ENCODE measurements around the gene CARMIL1.

The CARMIL1 gene

DNA sequence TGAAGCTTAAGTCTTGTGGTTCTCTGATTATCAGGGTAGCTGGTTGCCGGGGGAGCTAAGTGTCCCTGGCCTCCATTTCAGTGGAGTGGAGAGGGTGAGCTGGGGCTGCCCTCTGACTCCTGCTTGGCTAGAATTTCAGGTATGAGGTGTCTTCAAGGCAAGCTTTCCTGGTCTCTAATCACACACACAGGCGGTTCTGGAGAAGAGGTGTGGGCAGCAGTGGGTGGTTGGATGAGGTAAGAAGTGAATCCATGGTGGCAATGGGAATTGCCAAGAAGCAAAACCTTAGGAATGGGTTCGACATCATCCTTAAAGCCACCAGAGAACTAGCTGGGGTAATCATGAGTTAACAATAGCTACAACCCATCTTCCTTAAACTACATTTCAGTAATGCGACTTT lies 157.6 kb downstream of the CARMIL1 start:
- Histone ChIP-seq H3K4me3 (ENCODE audit: low read depth, low read length) (no peak overlapping the region), H3K36me3 (ENCODE audit: control insufficient read depth in 2 of 2, insufficient read depth in 1 of 2, low read length in 2 of 2) (no peaks in the 10 kb centered on the region), H3K4me1 (ENCODE audit: control insufficient read depth, insufficient read depth, low read length) (peaks cover 7% of the 10 kb centered on the region), H3K9me3 (ENCODE audit: control insufficient read depth, insufficient read depth, low read depth, low read length) (no peaks in the 10 kb centered on the region), H3K27ac (ENCODE audit: extremely low read depth, low read depth, low read length) (no peak overlapping the region)
- TF ChIP-seq ZNF426 (tag by site-specific recombination; IDR thresholded peaks at IDR 0.05) (no peak), EGR2 (tag by site-specific recombination; IDR thresholded peaks at IDR 0.05; ENCODE audit: low read depth) (peak; percentile 57), ZFHX2 (tag by site-specific recombination; conservative IDR thresholded peaks at IDR 0.05) (peak; percentile 79)
- CTCF ChIA-PET, result interaction anchor here (0.7 to 1.3 kb wide), 2 partner anchors 11 to 171 kb away, joined by 3 read pairs; no protein-coding TSS in a partner anchor
- POLR2A ChIA-PET, result no interaction called here

GRCh38 chr6:25439368-25439767 lies 160.2 kb downstream of the CARMIL1 start:
- H3K27ac ChIP-seq (ENCODE audit: extremely low read depth, low read depth, low read length), result no peak overlapping the region
- CTCF ChIA-PET, result interaction anchor here (0.6 to 0.7 kb wide), 2 partner anchors 25 to 161 kb away, joined by 3 read pairs; no protein-coding TSS in a partner anchor

GRCh38 chr6:25441663-25442270 lies 162.6 kb downstream of the CARMIL1 start:
- H3K36me3 ChIP-seq (ENCODE audit: control insufficient read depth in 2 of 2, insufficient read depth in 1 of 2, low read length in 2 of 2), result no peaks in the 10 kb centered on the region
- H3K27ac ChIP-seq (ENCODE audit: extremely low read depth, low read depth, low read length), result no peak overlapping the region
- ChIA-PET POLR2A (interaction anchor here (0.7 kb wide), 1 partner anchor 41 kb away, joined by 6 read pairs; no protein-coding TSS in a partner anchor), CTCF (interaction anchor here (0.6 to 1.8 kb wide), 3 partner anchors 48 to 1236 kb away, joined by 3 to 6 read pairs (median 4); no protein-coding TSS in a partner anchor)
- H3K9me3 ChIP-seq (ENCODE audit: control insufficient read depth, insufficient read depth, low read depth, low read length), result no peaks in the 10 kb centered on the region
- TF ChIP-seq BCL6B (tag by site-specific recombination; IDR thresholded peaks at IDR 0.05) (no peak), ZBTB8A (tag by site-specific recombination; IDR thresholded peaks at IDR 0.05) (no peak), ZNF600 (tag by site-specific recombination; IDR thresholded peaks at IDR 0.05) (peak; percentile 45; the same call in 1 of the 2 replicates)
- H3K4me1 ChIP-seq (ENCODE audit: control insufficient read depth, insufficient read depth, low read length), result peaks cover 5% of the 10 kb centered on the region
- H3K4me3 ChIP-seq (ENCODE audit: low read depth, low read length), result no peak overlapping the region

More at GRCh38 chr6:25439368-25439767, 160.2 kb downstream of the CARMIL1 start:
- POLR2A ChIA-PET, result interaction anchor here (0.6 kb wide), 1 partner anchor 37 kb away, joined by 4 read pairs; no protein-coding TSS in a partner anchor
- peaks cover 5% of the 10 kb centered on the region for H3K4me1 ChIP-seq (ENCODE audit: control insufficient read depth, insufficient read depth, low read length)
- no peak overlapping the region for H3K4me3 ChIP-seq (ENCODE audit: low read depth, low read length)
- TF ChIP-seq ZNF529 (tag by site-specific recombination; IDR thresholded peaks at IDR 0.05; ENCODE audit: insufficient replicate concordance) (no peak), ZNF658 (tag by site-specific recombination; IDR thresholded peaks at IDR 0.05) (no peak), ZIC2 (tag by site-specific recombination; IDR thresholded peaks at IDR 0.05) (no peak)
- TF ChIP-seq, protein P1, sequence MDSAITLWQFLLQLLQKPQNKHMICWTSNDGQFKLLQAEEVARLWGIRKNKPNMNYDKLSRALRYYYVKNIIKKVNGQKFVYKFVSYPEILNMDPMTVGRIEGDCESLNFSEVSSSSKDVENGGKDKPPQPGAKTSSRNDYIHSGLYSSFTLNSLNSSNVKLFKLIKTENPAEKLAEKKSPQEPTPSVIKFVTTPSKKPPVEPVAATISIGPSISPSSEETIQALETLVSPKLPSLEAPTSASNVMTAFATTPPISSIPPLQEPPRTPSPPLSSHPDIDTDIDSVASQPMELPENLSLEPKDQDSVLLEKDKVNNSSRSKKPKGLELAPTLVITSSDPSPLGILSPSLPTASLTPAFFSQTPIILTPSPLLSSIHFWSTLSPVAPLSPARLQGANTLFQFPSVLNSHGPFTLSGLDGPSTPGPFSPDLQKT (IDR thresholded peaks at IDR 0.05; ENCODE audit: borderline replicate concordance, low read depth, low read length), result no peak
- no peaks in the 10 kb centered on the region for H3K36me3 ChIP-seq (ENCODE audit: control insufficient read depth in 2 of 2, insufficient read depth in 1 of 2, low read length in 2 of 2)
- no peaks in the 10 kb centered on the region for H3K9me3 ChIP-seq (ENCODE audit: control insufficient read depth, insufficient read depth, low read depth, low read length)

GRCh38 chr6:25442898-25443297 lies 163.7 kb downstream of the CARMIL1 start:
- Histone ChIP-seq H3K36me3 (ENCODE audit: control insufficient read depth in 2 of 2, insufficient read depth in 1 of 2, low read length in 2 of 2) (no peaks in the 10 kb centered on the region), H3K9me3 (ENCODE audit: control insufficient read depth, insufficient read depth, low read depth, low read length) (no peaks in the 10 kb centered on the region), H3K4me1 (ENCODE audit: control insufficient read depth, insufficient read depth, low read length) (peaks cover 5% of the 10 kb centered on the region), H3K27ac (ENCODE audit: extremely low read depth, low read depth, low read length) (no peak overlapping the region), H3K4me3 (ENCODE audit: low read depth, low read length) (no peak overlapping the region)
- CTCF ChIA-PET, result interaction anchor here (0.7 to 1.8 kb wide), 3 partner anchors 10 to 182 kb away, joined by 3 to 6 read pairs (median 3); no protein-coding TSS in a partner anchor
- POLR2A ChIA-PET, result no interaction called here
- TF ChIP-seq, protein P2, sequence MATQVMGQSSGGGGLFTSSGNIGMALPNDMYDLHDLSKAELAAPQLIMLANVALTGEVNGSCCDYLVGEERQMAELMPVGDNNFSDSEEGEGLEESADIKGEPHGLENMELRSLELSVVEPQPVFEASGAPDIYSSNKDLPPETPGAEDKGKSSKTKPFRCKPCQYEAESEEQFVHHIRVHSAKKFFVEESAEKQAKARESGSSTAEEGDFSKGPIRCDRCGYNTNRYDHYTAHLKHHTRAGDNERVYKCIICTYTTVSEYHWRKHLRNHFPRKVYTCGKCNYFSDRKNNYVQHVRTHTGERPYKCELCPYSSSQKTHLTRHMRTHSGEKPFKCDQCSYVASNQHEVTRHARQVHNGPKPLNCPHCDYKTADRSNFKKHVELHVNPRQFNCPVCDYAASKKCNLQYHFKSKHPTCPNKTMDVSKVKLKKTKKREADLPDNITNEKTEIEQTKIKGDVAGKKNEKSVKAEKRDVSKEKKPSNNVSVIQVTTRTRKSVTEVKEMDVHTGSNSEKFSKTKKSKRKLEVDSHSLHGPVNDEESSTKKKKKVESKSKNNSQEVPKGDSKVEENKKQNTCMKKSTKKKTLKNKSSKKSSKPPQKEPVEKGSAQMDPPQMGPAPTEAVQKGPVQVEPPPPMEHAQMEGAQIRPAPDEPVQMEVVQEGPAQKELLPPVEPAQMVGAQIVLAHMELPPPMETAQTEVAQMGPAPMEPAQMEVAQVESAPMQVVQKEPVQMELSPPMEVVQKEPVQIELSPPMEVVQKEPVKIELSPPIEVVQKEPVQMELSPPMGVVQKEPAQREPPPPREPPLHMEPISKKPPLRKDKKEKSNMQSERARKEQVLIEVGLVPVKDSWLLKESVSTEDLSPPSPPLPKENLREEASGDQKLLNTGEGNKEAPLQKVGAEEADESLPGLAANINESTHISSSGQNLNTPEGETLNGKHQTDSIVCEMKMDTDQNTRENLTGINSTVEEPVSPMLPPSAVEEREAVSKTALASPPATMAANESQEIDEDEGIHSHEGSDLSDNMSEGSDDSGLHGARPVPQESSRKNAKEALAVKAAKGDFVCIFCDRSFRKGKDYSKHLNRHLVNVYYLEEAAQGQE (tag by site-specific recombination; IDR thresholded peaks at IDR 0.05), result no peak
- TF ChIP-seq ZNF561 (tag by site-specific recombination; IDR thresholded peaks at IDR 0.05; ENCODE audit: borderline replicate concordance) (no peak), ZNF2 (tag by site-specific recombination; IDR thresholded peaks at IDR 0.05) (no peak), ZNF629 (tag by site-specific recombination; IDR thresholded peaks at IDR 0.05) (0 out of 2 replicates have a peak, but pooled peaks have one; percentile 34), KLF16 (tag by site-specific recombination; IDR thresholded peaks at IDR 0.05) (no peak), FEZF1 (tag by site-specific recombination; IDR thresholded peaks at IDR 0.05) (peak; percentile 45; the same call in 1 of the 2 replicates), KLF9 (tag by site-specific recombination; IDR thresholded peaks at IDR 0.05; ENCODE audit: low read depth) (no peak), ZNF23 (tag by site-specific recombination; IDR thresholded peaks at IDR 0.05; ENCODE audit: borderline replicate concordance) (no peak)
- TF ChIP-seq, protein P3, sequence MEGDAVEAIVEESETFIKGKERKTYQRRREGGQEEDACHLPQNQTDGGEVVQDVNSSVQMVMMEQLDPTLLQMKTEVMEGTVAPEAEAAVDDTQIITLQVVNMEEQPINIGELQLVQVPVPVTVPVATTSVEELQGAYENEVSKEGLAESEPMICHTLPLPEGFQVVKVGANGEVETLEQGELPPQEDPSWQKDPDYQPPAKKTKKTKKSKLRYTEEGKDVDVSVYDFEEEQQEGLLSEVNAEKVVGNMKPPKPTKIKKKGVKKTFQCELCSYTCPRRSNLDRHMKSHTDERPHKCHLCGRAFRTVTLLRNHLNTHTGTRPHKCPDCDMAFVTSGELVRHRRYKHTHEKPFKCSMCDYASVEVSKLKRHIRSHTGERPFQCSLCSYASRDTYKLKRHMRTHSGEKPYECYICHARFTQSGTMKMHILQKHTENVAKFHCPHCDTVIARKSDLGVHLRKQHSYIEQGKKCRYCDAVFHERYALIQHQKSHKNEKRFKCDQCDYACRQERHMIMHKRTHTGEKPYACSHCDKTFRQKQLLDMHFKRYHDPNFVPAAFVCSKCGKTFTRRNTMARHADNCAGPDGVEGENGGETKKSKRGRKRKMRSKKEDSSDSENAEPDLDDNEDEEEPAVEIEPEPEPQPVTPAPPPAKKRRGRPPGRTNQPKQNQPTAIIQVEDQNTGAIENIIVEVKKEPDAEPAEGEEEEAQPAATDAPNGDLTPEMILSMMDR (tag by site-specific recombination; IDR thresholded peaks at IDR 0.05), result no peak
